ENCODE results near the gene LINS1.

Gene LINS1

GRCh38 chr15:100601163-100601562 lies 821 bp downstream of the LINS1 start:
- H3K27ac ChIP-seq: no peak overlapping the region
- TF ChIP-seq CTCF (IDR thresholded peaks at IDR 0.05; ENCODE audit: low read depth, low read length): no peak
- H3K27me3 ChIP-seq (ENCODE audit: insufficient read depth, low read depth, severe bottlenecking): no peaks in the 10 kb centered on the region
- H3K9me3 ChIP-seq (ENCODE audit: severe bottlenecking): no peaks in the 10 kb centered on the region
- H3K4me3 ChIP-seq (ENCODE audit: low read depth, low read length): peak overlapping the region; percentile 96
- peaks cover 16% of the 10 kb centered on the region for H3K36me3 ChIP-seq
- no peak for DNase-seq

- H3K9me3 ChIP-seq (ENCODE audit: severe bottlenecking): no peaks in the 10 kb centered on the region
- peaks cover 2% of the 10 kb centered on the region for H3K36me3 ChIP-seq
- no peak overlapping the region for H3K27ac ChIP-seq
- no peak overlapping the region for H3K4me3 ChIP-seq (ENCODE audit: low read depth, low read length)
- no peaks in the 10 kb centered on the region for H3K27me3 ChIP-seq (ENCODE audit: insufficient read depth, low read depth, severe bottlenecking)
- DNase-seq: no peak
- TF ChIP-seq CTCF (IDR thresholded peaks at IDR 0.05; ENCODE audit: low read depth, low read length): no peak
These were observed 3.3 kb downstream of the LINS1 start for GRCh38 chr15:100598655-100599054.

GRCh38 chr15:100597862-100598261 lies 4.1 kb downstream of the LINS1 start:
- no peak for DNase-seq
- H3K27me3 ChIP-seq (ENCODE audit: insufficient read depth, low read depth, severe bottlenecking): no peaks in the 10 kb centered on the region
- H3K9me3 ChIP-seq (ENCODE audit: severe bottlenecking): no peaks in the 10 kb centered on the region
- no peak overlapping the region for H3K27ac ChIP-seq
- TF ChIP-seq CTCF (IDR thresholded peaks at IDR 0.05; ENCODE audit: low read depth, low read length): no peak
- H3K4me3 ChIP-seq (ENCODE audit: low read depth, low read length): no peak overlapping the region
- H3K36me3 ChIP-seq: peaks cover 2% of the 10 kb centered on the region

- Histone ChIP-seq H3K4me3 (ENCODE audit: low read depth, low read length) (no peak overlapping the region), H3K9me3 (ENCODE audit: severe bottlenecking) (no peaks in the 10 kb centered on the region), H3K36me3 (peaks cover 2% of the 10 kb centered on the region), H3K27ac (no peak overlapping the region), H3K27me3 (ENCODE audit: insufficient read depth, low read depth, severe bottlenecking) (no peaks in the 10 kb centered on the region)
- TF ChIP-seq CTCF (IDR thresholded peaks at IDR 0.05; ENCODE audit: low read depth, low read length): no peak
- no peak for DNase-seq
These were observed 5.2 kb downstream of the LINS1 start for GRCh38 chr15:100596792-100597191.

- Histone ChIP-seq H3K9me3 (ENCODE audit: severe bottlenecking) (no peaks in the 10 kb centered on the region), H3K27me3 (ENCODE audit: insufficient read depth, low read depth, severe bottlenecking) (no peaks in the 10 kb centered on the region), H3K4me3 (ENCODE audit: low read depth, low read length) (no peak overlapping the region), H3K36me3 (peaks cover 2% of the 10 kb centered on the region; the same call in 1 of the 2 replicates), H3K27ac (no peak overlapping the region)
- no peak for TF ChIP-seq CTCF (IDR thresholded peaks at IDR 0.05; ENCODE audit: low read depth, low read length)
- DNase-seq: no peak
These were observed 6.0 kb downstream of the LINS1 start for GRCh38 chr15:100595964-100596363.

GRCh38 chr15:100593431-100593830 lies 8.6 kb downstream of the LINS1 start:
- Histone ChIP-seq H3K9me3 (ENCODE audit: severe bottlenecking) (peaks cover 4% of the 10 kb centered on the region), H3K27ac (no peak overlapping the region), H3K27me3 (ENCODE audit: insufficient read depth, low read depth, severe bottlenecking) (no peaks in the 10 kb centered on the region), H3K4me3 (ENCODE audit: low read depth, low read length) (no peak overlapping the region), H3K36me3 (no peaks in the 10 kb centered on the region; the same call in 1 of the 2 replicates)
- DNase-seq: no peak
- TF ChIP-seq CTCF (IDR thresholded peaks at IDR 0.05; ENCODE audit: low read depth, low read length): no peak
